HCT116 (cell line): ENCODE measurements around the gene DARS1. TPM values are rescaled to one million over a fixed set of nuclear protein-coding genes. Genes with fewer than 3 reads are reported as not detected.

ENCODE experiments used
- ATAC-seq: fragments of 200-7000 bp; cut with Tn5 transposase; 2 replicates; pipeline ENCODE4 v1.9.1; 2020; ENCODE audit warnings: mild to moderate bottlenecking, moderate library complexity
- BruUV-seq: library from RNA; stranded (reverse); fragments of 400-500 nt; replicated peaks from 2 replicates; lab custom pipeline; 2021; lab: Mats Ljungman, UMichigan
- CTCF ChIA-PET: fragments of 300-600 bp; sonication (Branson Sonifier 250); formaldehyde crosslinking; loops from one replicate; lab custom pipeline; 2021; ENCODE audit warnings: antibody characterized with exemption; lab: Charles Lee
- POLR2A ChIA-PET: fragments of 300-600, 350-600 bp; sonication (Branson Sonifier 250); formaldehyde crosslinking; loops from one replicate; lab custom pipeline; 2021; ENCODE audit warnings: antibody characterized with exemption; lab: Charles Lee
- RAD21 ChIA-PET, 2 experiments: fragments of 300-600 bp; sonication (Branson Sonifier 250); formaldehyde crosslinking; loops; one replicate each; lab custom pipeline; 2023; ENCODE audit warnings: low total read pairs in 2 of 2; ENCODE audit not compliant: uncharacterized antibody in 2 of 2, unreplicated experiment in 2 of 2, low non-redundant PET in 1 of 2; lab: Charles Lee
- DNase-seq: peaks from one replicate; pipeline ENCODE4 v3.0.0-alpha.2; 2010; ENCODE audit warnings: low read depth, low spot score
- H2AFZ ChIP-seq: fragments of 200-600 bp; shearing (Covaris generic), sonication (generic); 2 replicates; pipeline ENCODE4 v1.6.1; 2017; ENCODE audit warnings: low read depth, mixed run types, mixed read lengths, antibody characterized with exemption, low read length; ENCODE audit not compliant: poor library complexity, severe bottlenecking
- H3K27ac ChIP-seq: 2 replicates; pipeline ENCODE4 v1.5.1; 2012; ENCODE audit warnings: low read depth, low read length
- H3K27me3 ChIP-seq: fragments of 200-600 bp; sonication (generic); 2 replicates; pipeline ENCODE4 v1.6.1; 2016; ENCODE audit warnings: mixed run types, low read length, mixed read lengths; ENCODE audit not compliant: insufficient read depth
- H3K36me3 ChIP-seq, 2 experiments: fragments of 200-500 bp in 1 of 2; fragments of 200-600 bp in 1 of 2; sonication (Bioruptor generic) in 1 of 2; sonication (generic) in 1 of 2; 2 replicates each; pipeline versions ENCODE4 v1.5.1 to v1.6.1; 2014 to 2016; ENCODE audit warnings: low read length in 2 of 2, inconsistent platforms in 1 of 2, mixed read lengths in 1 of 2, mixed run types in 1 of 2; ENCODE audit not compliant: insufficient read depth in 2 of 2, control insufficient read depth in 1 of 2
- H3K4me1 ChIP-seq, 2 experiments: fragments of 200-600 bp in 1 of 2; sonication (generic) in 1 of 2; 2 replicates each; pipeline versions ENCODE4 v1.5.1 to v1.6.1; 2012 to 2017; ENCODE audit warnings: low read length in 2 of 2, inconsistent platforms in 1 of 2, mild to moderate bottlenecking in 1 of 2, mixed read lengths in 1 of 2, mixed run types in 1 of 2, moderate library complexity in 1 of 2; ENCODE audit not compliant: insufficient read depth in 2 of 2, control insufficient read depth in 1 of 2
- H3K4me2 ChIP-seq: fragments of 200-600 bp; sonication (generic); 2 replicates; pipeline ENCODE4 v1.6.1; 2017; ENCODE audit warnings: mixed run types, low read length, mixed read lengths
- H3K4me3 ChIP-seq, 2 experiments: fragments of 200-600 bp in 1 of 2; sonication (generic) in 1 of 2; replicated peaks in 1 of 2; 2 replicates each; pipeline ENCODE4 v1.5.1; 2011 to 2016; ENCODE audit warnings: low read length in 2 of 2, control low read depth in 1 of 2, low read depth in 1 of 2, mild to moderate bottlenecking in 1 of 2, mixed read lengths in 1 of 2, mixed run types in 1 of 2
- H3K79me2 ChIP-seq: fragments of 200-600 bp; sonication (generic); 2 replicates; pipeline ENCODE4 v1.6.1; 2017; ENCODE audit warnings: mild to moderate bottlenecking, mixed run types, low read length, moderate library complexity, mixed read lengths; ENCODE audit not compliant: insufficient read depth
- H3K9ac ChIP-seq: fragments of 200-600 bp; sonication (generic); 2 replicates; pipeline ENCODE4 v1.6.1; 2016; ENCODE audit warnings: low read length, mixed read lengths
- H3K9me2 ChIP-seq: fragments of 200-600 bp; sonication (generic), shearing (Covaris generic); 2 replicates; pipeline ENCODE4 v1.6.1; 2017; ENCODE audit warnings: mixed run types, mild to moderate bottlenecking, moderate library complexity; ENCODE audit not compliant: insufficient read depth
- H3K9me3 ChIP-seq, 2 experiments: fragments of 200-500 bp in 1 of 2; fragments of 200-600 bp in 1 of 2; sonication (Bioruptor generic) in 1 of 2; sonication (generic) in 1 of 2; 2 replicates each; pipeline ENCODE4 v1.6.1; 2014 to 2017; ENCODE audit warnings: low read length in 2 of 2, mixed read lengths in 2 of 2, inconsistent platforms in 1 of 2, low read depth in 1 of 2, mild to moderate bottlenecking in 1 of 2, mixed run types in 1 of 2, moderate library complexity in 1 of 2; ENCODE audit not compliant: control insufficient read depth in 1 of 2, insufficient read depth in 1 of 2
- H4K20me1 ChIP-seq: fragments of 200-600 bp; sonication (generic), shearing (Covaris generic); 2 replicates; pipeline ENCODE4 v1.6.1; 2017; ENCODE audit warnings: mixed run types, mild to moderate bottlenecking, moderate library complexity; ENCODE audit not compliant: insufficient read depth
- ATF3 ChIP-seq: IDR thresholded peaks from 2 replicates; pipeline ENCODE4 v1.6.1; 2012
- CEBPB ChIP-seq: IDR thresholded peaks from 2 replicates; pipeline ENCODE4 v1.6.1; 2012; ENCODE audit warnings: low read depth
- EGR1 ChIP-seq: IDR thresholded peaks from 2 replicates; pipeline ENCODE4 v1.6.1; 2012; ENCODE audit warnings: low read depth
- ELF1 ChIP-seq: IDR thresholded peaks from 2 replicates; pipeline ENCODE4 v1.6.1; 2012; ENCODE audit warnings: low read depth, borderline replicate concordance
- EZH2 ChIP-seq: fragments of 200-600 bp; sonication (generic); IDR thresholded peaks from 2 replicates; pipeline ENCODE4 v1.6.1; 2017; ENCODE audit warnings: antibody characterized with exemption, mixed run types
- FOSL1 ChIP-seq: IDR thresholded peaks from 2 replicates; pipeline ENCODE4 v1.6.1; 2012; ENCODE audit warnings: low read depth
- JUND ChIP-seq: IDR thresholded peaks from 2 replicates; pipeline ENCODE4 v1.6.1; 2012
- MAX ChIP-seq: IDR thresholded peaks from 2 replicates; pipeline ENCODE4 v1.6.1; 2012
- POLR2A ChIP-seq: IDR thresholded peaks from 2 replicates; pipeline ENCODE4 v1.7.0; 2011; ENCODE audit warnings: borderline replicate concordance; ENCODE audit not compliant: insufficient read depth, insufficient read length; ENCODE audit errors: extremely low read depth
- POLR2AphosphoS5 ChIP-seq: IDR thresholded peaks from 2 replicates; pipeline ENCODE4 v1.6.1; 2011; ENCODE audit warnings: mild to moderate bottlenecking, low read depth, low read length, moderate library complexity
- RAD21 ChIP-seq: IDR thresholded peaks from 2 replicates; pipeline ENCODE4 v1.6.1; 2012; ENCODE audit warnings: low read depth, mild to moderate bottlenecking
- REST ChIP-seq: IDR thresholded peaks from 2 replicates; pipeline ENCODE4 v1.6.1; 2012; ENCODE audit warnings: low read depth
- SIN3A ChIP-seq: IDR thresholded peaks from 2 replicates; pipeline ENCODE4 v1.6.1; 2012; ENCODE audit warnings: low read depth
- SP1 ChIP-seq: IDR thresholded peaks from 2 replicates; pipeline ENCODE4 v1.6.1; 2012; ENCODE audit warnings: low read depth
- SRF ChIP-seq: IDR thresholded peaks from 2 replicates; pipeline ENCODE4 v1.6.1; 2012; ENCODE audit warnings: low read depth
- YY1 ChIP-seq: IDR thresholded peaks from 2 replicates; pipeline ENCODE4 v1.6.1; 2011; ENCODE audit warnings: low read length, low read depth, moderate library complexity, mild to moderate bottlenecking; ENCODE audit not compliant: insufficient replicate concordance; ENCODE audit errors: extremely low read depth
- ZFX ChIP-seq: fragments of 450-650 bp; IDR thresholded peaks from 2 replicates; pipeline ENCODE4 v1.6.1; 2017
- ZNF274 ChIP-seq: fragments of 200-500 bp; sonication (Bioruptor generic); IDR thresholded peaks from 2 replicates; pipeline ENCODE4 v1.6.1; 2014; ENCODE audit warnings: mild to moderate bottlenecking, low read depth, low read length, inconsistent platforms
- intact Hi-C: fragments of 100-400 bp; cut with micrococcal nuclease; formaldehyde crosslinking; loops from 2 replicates; pipeline ENCODE4 v1.10.0; 2022
- total RNA-seq: library from RNA; stranded (reverse); gene quantifications from one replicate; pipeline ENCODE4 v1.2.1, GENCODE V29; 2021; ENCODE audit not compliant: unreplicated experiment

The DARS1 gene
- total RNA-seq, 1 experiment from 2014 or later = 94.8 TPM

GRCh38 chr2:136029149-136029548 lies 43.7 kb upstream of the DARS1 start (continued):
- no peak for TF ChIP-seq REST
- no peak for TF ChIP-seq RAD21
- TF ChIP-seq ZFX = no peak
- TF ChIP-seq YY1 = no peak
- no peak for TF ChIP-seq POLR2A
- TF ChIP-seq SRF = no peak
- TF ChIP-seq SP1 = no peak
- no peak for TF ChIP-seq ZNF274
- TF ChIP-seq, all 23 proteins: peak for 0

DNA sequence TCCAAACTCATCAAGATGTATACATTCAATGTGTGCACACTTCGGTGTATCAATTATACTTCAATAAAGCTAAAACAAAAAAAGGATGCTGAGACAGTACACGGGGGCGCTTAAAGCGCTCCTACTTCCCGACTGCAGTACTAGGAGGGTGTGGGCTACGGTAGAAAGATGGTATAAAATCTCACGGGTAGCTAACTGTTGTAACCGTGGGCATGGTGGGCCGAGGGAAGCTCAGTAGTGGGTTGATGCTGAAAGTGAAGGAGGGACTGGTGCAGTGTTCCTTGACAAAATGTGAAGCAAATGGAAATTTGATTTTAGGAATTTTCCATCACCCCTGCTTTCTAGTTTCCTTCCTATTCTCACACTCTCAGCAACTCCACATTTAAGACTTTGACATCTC lies 42.6 kb upstream of the DARS1 start:
- H3K4me1 ChIP-seq = peaks cover 0 to 10% of the 10 kb centered on the region in 2 experiments; a peak in 1 of 4 replicates
- H3K9me3 ChIP-seq = no peaks in the 10 kb centered on the region
- H3K27me3 ChIP-seq = no peaks in the 10 kb centered on the region
- DNase-seq (no peak), ATAC-seq (no peak)
- ChIA-PET CTCF (no interaction called here), RAD21 (no interaction called here), POLR2A (no interaction called here)
- BruUV-seq = no TSS peak
- H3K79me2 ChIP-seq = no peaks in the 10 kb centered on the region
- H2AFZ ChIP-seq = no peak overlapping the region
- H4K20me1 ChIP-seq = no peaks in the 10 kb centered on the region
- intact Hi-C loops = no loop called here
- no peaks in the 10 kb centered on the region for H3K36me3 ChIP-seq
- H3K9ac ChIP-seq = no peak overlapping the region
- no peak overlapping the region for H3K27ac ChIP-seq
- H3K4me3 ChIP-seq = no peak overlapping the region
- H3K4me2 ChIP-seq = no peak overlapping the region
- H3K9me2 ChIP-seq = no peaks in the 10 kb centered on the region
- TF ChIP-seq POLR2AphosphoS5 (no peak), ATF3 (no peak), EGR1 (no peak), YY1 (no peak), JUND (no peak), ZNF274 (no peak), SIN3A (no peak), MAX (no peak), FOSL1 (no peak), SRF (no peak), REST (no peak), EZH2 (no peak), ELF1 (no peak), CEBPB (no peak)
